Fibroblast of mammary gland (primary cell): ENCODE data around the gene DSCAML1.

ENCODE experiments used
- DNase-seq: peaks from one replicate; pipeline ENCODE4 v3.0.0-alpha.2; 2010; ENCODE audit warnings: low read depth
- H3K4me3 ChIP-seq: 2 replicates; pipeline ENCODE4 v1.5.1; 2011; ENCODE audit warnings: low read depth, mild to moderate bottlenecking, low read length, moderate library complexity; ENCODE audit not compliant: control insufficient read depth
- TF ChIP-seq, protein P1 (sequence below): conservative IDR thresholded peaks from 2 replicates; pipeline ENCODE4 v1.5.1; 2011; ENCODE audit warnings: low read depth, low read length, inconsistent platforms; ENCODE audit not compliant: control insufficient read depth, insufficient read depth

DSCAML1 gene

DNA sequence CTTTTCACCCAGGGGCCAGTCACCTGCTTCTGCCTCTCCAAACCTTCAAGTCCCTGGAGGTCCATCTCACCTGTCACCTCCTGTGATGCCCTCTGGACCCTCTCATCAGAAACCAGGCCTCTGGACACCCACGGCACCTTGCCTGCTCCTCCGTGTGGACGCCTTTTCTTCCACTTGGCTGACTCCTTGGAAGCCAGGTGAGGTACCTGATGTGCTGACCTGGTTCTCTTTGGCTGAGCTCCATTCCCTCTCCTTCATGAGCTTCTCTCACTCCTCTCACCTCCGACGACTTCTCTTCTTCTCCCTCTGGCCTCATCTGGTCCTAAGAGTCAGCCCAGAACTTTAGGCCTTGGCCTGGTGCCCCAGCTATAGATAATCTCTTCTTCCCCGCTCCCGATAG, 370.1 kb downstream of the DSCAML1 start:
- no peak overlapping the region for H3K4me3 ChIP-seq
- TF ChIP-seq, protein P1, sequence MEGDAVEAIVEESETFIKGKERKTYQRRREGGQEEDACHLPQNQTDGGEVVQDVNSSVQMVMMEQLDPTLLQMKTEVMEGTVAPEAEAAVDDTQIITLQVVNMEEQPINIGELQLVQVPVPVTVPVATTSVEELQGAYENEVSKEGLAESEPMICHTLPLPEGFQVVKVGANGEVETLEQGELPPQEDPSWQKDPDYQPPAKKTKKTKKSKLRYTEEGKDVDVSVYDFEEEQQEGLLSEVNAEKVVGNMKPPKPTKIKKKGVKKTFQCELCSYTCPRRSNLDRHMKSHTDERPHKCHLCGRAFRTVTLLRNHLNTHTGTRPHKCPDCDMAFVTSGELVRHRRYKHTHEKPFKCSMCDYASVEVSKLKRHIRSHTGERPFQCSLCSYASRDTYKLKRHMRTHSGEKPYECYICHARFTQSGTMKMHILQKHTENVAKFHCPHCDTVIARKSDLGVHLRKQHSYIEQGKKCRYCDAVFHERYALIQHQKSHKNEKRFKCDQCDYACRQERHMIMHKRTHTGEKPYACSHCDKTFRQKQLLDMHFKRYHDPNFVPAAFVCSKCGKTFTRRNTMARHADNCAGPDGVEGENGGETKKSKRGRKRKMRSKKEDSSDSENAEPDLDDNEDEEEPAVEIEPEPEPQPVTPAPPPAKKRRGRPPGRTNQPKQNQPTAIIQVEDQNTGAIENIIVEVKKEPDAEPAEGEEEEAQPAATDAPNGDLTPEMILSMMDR: no peak

DNA sequence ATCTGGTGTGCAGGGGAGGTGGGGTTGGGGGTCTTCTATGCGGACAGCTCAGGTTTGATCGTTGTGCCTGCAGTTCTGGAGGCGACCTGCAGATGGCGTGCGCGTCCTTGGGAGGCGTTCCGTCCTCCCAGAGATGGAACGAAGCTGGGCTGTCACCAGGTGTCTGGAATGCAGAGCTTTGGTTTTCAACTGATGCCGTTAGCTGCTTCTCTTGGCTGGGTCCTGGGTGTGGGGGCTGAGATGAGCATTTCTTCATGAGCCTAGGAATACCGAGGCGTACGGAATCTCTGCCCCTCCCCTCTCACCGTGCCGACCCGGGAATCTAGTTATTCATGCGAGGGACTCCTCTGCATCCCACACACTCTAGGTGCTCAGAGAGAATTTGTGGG, 370.7 kb downstream of the DSCAML1 start:
- H3K4me3 ChIP-seq: no peak overlapping the region
- peak; percentile 45 for DNase-seq

More for the DNA sequence above, 370.1 kb downstream of the DSCAML1 start:
- no peak for DNase-seq

DNA sequence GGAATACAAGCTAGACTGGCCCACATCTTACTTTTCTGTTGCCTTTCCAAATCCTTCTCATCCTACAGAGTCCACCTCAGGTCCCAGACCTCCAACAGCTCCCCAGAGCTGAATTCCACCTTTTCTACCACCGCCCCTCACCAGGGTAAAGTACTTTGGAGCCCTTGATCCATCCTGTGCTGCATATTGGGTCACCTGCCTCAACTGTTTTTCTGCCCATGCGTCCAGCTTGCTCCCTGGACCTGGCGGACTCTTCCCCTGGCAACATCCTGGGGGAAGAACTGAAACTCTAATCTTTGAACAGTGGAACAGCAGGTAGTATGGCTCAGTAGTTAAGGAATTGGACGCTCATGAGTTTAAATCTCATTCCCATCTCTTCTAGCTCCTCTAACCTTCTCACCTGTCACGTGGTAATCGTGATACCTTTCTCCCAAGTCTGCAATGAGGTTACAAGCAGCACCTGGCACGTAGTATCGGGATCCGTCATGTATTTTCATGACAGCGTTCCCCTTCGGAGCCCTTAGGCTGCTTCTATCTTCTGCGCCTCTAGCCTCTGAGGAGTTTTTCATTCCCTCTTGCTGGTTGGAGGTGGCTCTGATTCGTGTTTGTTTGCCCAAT, 371.2 kb downstream of the DSCAML1 start:
- DNase-seq: no peak
- no peak overlapping the region for H3K4me3 ChIP-seq
- TF ChIP-seq, protein P1: no peak

More for the DNA sequence above, 370.7 kb downstream of the DSCAML1 start:
- TF ChIP-seq, protein P1: peak; percentile 95

DNA sequence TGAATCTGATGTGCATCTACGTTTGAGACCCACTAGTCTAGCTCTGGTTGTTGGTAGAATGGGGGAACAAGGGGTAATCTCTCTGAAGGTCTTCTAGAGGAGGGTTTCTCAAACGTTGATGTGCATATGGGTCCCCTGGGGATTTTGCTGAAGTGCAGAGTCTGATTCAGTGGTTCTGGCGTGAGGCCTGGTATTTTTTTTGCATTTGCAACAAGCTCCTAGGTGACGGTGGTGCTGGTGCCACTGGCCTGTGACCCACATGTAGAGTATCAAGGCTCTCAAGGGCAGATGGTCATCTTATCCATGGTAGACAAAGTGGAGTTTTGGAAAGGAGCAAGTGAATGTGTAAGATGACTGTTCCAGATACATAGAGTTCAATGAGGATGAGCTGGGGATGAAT, 372.2 kb downstream of the DSCAML1 start:
- DNase-seq: peak; percentile 77
- TF ChIP-seq, protein P1: no peak
- no peak overlapping the region for H3K4me3 ChIP-seq

DNA sequence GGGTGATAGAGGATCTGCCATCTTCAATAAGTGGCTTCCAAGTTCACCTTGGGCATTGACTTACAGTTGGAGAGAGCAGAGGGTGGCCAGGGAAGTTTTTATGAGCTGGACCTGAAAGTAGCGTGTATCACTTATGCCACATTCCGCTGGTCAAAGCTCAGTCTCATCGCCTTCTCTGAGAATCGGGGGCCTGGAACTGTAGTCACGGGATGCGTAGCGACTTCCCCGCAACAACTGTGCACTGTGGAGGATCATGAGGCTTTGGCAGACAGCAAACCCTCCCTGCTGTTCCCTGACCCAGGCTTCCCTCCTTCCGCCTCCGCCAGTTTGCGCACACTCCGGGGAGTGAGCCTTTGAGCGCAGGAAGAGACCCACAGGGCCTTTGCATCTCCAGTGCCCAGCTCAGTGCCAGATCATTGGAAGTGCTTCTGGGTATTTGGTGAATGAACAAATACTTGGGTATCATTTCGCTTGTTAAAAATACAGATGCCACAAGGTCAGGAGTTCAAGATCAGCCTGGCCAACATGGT, 373.9 kb downstream of the DSCAML1 start:
- no peak for DNase-seq
- H3K4me3 ChIP-seq: no peak overlapping the region
- TF ChIP-seq, protein P1: no peak

DNA sequence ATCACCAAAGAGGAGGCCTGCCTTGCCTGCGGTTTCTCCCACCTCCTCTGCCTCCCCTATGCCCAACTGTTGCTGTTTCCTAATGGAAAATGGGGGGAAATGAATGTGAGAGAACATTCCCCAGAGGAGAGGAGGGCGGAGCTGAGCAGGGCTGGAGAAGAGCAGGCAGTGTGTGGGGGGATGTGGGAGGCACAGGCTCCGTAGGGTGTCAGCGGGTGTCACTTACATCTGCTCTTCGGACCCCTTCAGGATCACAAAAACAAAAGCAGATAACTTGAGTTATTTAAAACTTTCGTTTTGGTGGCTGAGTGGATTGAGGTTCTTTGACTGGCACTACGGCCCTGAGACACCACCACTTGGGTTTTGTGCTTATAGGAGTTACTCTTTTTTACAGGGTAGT, 375.5 kb downstream of the DSCAML1 start:
- no peak overlapping the region for H3K4me3 ChIP-seq
- DNase-seq: no peak
- TF ChIP-seq, protein P1: no peak
